GM20000 (cell line): Measurements from ENCODE around the gene TNNI3.
"Not testable (repeated sequence)": the region's sequence is repeated elsewhere in the genome, so short reads cannot be mapped to it uniquely, and the experiment has no call there.

Experiments used
- DNase-seq: peaks from one replicate; pipeline ENCODE4 v3.0.0; 2012; ENCODE audit warnings: low spot score
- TF ChIP-seq, protein P1 (sequence below): IDR thresholded peaks from 2 replicates; pipeline ENCODE4 v1.5.1; 2012; ENCODE audit warnings: mild to moderate bottlenecking, control low read depth; ENCODE audit errors: extremely low read depth, missing control alignments

TNNI3 gene

GRCh38 chr19:55160128-55160985 lies 2.8 kb upstream of the TNNI3 start:
- DNase-seq: peak; percentile 98
- TF ChIP-seq, protein P1, sequence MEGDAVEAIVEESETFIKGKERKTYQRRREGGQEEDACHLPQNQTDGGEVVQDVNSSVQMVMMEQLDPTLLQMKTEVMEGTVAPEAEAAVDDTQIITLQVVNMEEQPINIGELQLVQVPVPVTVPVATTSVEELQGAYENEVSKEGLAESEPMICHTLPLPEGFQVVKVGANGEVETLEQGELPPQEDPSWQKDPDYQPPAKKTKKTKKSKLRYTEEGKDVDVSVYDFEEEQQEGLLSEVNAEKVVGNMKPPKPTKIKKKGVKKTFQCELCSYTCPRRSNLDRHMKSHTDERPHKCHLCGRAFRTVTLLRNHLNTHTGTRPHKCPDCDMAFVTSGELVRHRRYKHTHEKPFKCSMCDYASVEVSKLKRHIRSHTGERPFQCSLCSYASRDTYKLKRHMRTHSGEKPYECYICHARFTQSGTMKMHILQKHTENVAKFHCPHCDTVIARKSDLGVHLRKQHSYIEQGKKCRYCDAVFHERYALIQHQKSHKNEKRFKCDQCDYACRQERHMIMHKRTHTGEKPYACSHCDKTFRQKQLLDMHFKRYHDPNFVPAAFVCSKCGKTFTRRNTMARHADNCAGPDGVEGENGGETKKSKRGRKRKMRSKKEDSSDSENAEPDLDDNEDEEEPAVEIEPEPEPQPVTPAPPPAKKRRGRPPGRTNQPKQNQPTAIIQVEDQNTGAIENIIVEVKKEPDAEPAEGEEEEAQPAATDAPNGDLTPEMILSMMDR: peak; percentile 92

- DNase-seq: no peak
Observed at GRCh38 chr19:55158848-55159749, 1.6 kb upstream of the TNNI3 start.

GRCh38 chr19:55158423-55158822 lies 891 bp upstream of the TNNI3 start:
- no peak for DNase-seq
- TF ChIP-seq, protein P1: no peak

More at GRCh38 chr19:55158848-55159749, 1.6 kb upstream of the TNNI3 start:
- TF ChIP-seq, protein P1: no peak

DNA sequence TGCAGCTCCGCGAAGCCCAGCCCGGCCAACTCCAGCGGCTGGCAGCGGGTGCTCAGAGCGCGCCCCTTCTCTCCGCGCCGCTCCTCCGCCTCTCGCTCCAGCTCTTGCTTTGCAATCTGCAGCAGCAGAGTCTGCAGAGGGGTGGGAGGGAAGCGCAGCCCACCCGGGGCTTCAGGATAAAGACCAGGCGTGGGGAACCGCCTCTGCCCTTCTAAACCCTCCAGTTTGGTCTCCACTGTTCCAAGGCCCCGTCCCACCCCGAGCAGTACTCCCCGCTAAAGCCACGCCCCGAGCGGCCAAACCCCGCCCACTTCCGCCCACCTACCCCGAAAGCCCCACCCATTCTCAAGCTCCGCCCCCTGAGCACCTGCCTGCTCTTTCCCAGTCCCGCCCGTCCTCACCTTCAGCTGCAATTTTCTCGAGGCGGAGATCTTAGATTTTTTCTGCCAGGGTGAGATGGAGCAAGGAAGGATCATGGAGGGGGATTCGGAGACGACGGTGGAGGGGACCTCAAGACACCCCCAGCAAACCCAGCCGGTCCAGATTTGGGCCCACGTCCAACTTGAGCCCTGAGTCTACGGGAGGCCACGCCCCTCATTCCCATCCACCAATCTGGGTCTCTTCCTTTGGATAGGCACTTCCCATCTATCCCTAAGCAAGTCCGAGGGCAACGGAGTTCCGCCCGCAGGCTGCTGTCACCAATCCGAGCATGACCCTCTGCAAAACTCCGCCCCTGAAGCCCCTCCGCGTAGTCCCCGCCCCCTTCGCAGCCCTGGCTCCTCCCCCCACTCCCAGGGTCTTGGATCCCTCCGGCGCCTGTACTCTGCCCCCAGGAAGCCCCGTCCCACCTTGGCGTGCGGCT lies 1.1 kb downstream of the TNNI3 start:
- peak; percentile 70 for DNase-seq
- TF ChIP-seq, protein P1: no peak

GRCh38 chr19:55155784-55156183 lies 1.7 kb downstream of the TNNI3 start:
- DNase-seq: not testable (repeated sequence)

DNA sequence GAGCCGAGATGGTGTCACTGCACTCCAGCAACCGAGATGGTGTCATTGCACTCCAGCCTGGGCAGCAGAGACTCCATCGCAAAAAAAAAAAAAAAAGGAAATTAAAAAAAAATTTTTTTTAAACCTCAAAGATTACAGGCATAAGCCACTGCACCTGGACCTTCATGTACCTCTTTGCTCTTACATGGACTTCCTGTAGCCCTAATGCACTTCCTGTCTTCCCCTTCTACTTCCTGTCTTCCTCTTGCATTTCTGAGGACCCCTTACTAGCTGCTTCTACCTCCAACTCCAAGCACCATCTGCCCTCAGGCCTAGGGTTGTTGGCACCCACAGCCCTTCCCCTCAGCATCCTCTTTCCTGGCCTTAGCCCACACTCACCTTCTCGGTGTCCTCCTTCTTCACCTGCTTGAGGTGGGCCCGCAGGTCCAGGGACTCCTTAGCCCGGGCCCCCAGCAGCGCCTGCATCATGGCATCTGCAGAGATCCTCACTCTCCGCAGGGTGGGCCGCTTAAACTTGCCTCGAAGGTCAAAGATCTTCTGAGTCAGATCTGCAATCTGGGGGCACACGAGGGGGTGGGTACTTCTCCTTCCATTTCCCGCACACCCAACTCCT lies 3.8 kb downstream of the TNNI3 start:
- TF ChIP-seq, protein P1: no peak
- DNase-seq: no peak

DNA sequence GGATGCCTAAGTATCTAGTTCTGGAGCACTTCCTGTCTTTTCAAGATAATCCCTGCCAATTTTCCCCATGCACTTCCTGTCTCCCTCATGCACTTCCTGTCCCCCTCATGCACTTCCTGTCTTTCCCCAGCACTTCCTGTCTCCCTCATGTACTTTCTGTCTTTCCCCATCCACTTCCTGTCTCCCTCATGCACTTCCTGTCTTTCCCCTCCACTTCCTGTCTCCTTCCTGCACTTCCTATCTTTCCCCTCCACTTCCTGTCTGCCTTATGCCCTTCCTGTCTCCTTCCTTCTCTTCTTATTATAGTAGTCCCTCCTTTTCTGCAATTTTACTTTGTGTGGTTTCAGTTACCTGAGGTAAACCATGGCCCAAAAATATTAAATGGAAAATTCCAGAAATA lies 5.5 kb downstream of the TNNI3 start:
- TF ChIP-seq, protein P1: no peak
- DNase-seq: no peak
